Activated T-helper 1 cell treated with anti-CD3 and anti-CD28 coated beads, Interleukin-2, amount 50 U/mL, for 16 hours (primary cell): ENCODE data around the gene BDH1.

Experiments
- DNase-seq, 2 donors: peaks; one replicate each; pipeline ENCODE4 v3.0.0-alpha.2; 2020; ENCODE audit warnings: low read depth in 1 of 2, low spot score in 1 of 2

The BDH1 gene

GRCh38 chr3:197464794-197465193, 91.0 kb downstream of the BDH1 start:
- DNase-seq: no peak

GRCh38 chr3:197463279-197463678, 92.5 kb downstream of the BDH1 start:
- no peak for DNase-seq

GRCh38 chr3:197462808-197463207, 93.0 kb downstream of the BDH1 start:
- DNase-seq: no peak

GRCh38 chr3:197460639-197461038, 95.1 kb downstream of the BDH1 start:
- DNase-seq: no peak

- DNase-seq: no peak
These were observed 95.8 kb downstream of the BDH1 start for GRCh38 chr3:197460002-197460401.
